SK-N-SH (cell line): ENCODE measurements around the gene IL3. TPM values are rescaled to one million over a fixed set of nuclear protein-coding genes. Genes with fewer than 3 reads are reported as not detected.
A peak's percentile ranks its signal among the peaks of the same experiment; 100 is the strongest.

ENCODE experiments used
- CTCF ChIA-PET: fragments of 300-600, 350-600 bp; formaldehyde crosslinking; extraction: SDS; loops from one replicate; lab custom pipeline; 2021; lab: Yijun Ruan, JAX
- POLR2A ChIA-PET: fragments of 350-600 bp; sonication (Branson Sonifier 250); formaldehyde crosslinking; extraction: SDS; loops from one replicate; lab custom pipeline; 2020; ENCODE audit warnings: antibody characterized with exemption, inconsistent platforms; lab: Yijun Ruan, JAX
- DNase-seq: peaks from one replicate; pipeline ENCODE4 v3.0.0; 2012
- H2AFZ ChIP-seq: fragments of 200-600 bp; sonication (generic); 2 replicates; pipeline ENCODE4 v1.8.1; 2016; ENCODE audit warnings: antibody characterized with exemption, mild to moderate bottlenecking, low read depth
- H3F3A ChIP-seq: fragments of 200-600 bp; sonication (generic); replicated peaks from 2 replicates; pipeline ENCODE3; 2016; ENCODE audit warnings: antibody characterized with exemption, mild to moderate bottlenecking; ENCODE audit not compliant: insufficient read depth
- H3K27ac ChIP-seq, 2 experiments: fragments of 200-500 bp in 1 of 2; fragments of 200-600 bp in 1 of 2; sonication (Bioruptor generic) in 1 of 2; sonication (generic), shearing (Covaris generic) in 1 of 2; 2 replicates each; pipeline versions ENCODE4 v1.5.1 to v1.6.1; 2014 to 2016; ENCODE audit warnings: low read depth in 2 of 2, inconsistent platforms in 1 of 2, low read length in 1 of 2, mild to moderate bottlenecking in 1 of 2, mixed read lengths in 1 of 2
- H3K27me3 ChIP-seq: fragments of 200-600 bp; sonication (generic), shearing (Covaris generic); 2 replicates; pipeline ENCODE4 v1.6.1; 2016; ENCODE audit warnings: mixed run types; ENCODE audit not compliant: insufficient read depth
- H3K36me3 ChIP-seq, 2 experiments: fragments of 200-500 bp in 1 of 2; fragments of 200-600 bp in 1 of 2; sonication (Bioruptor generic) in 1 of 2; sonication (generic) in 1 of 2; replicated peaks in 1 of 2; 2 replicates each; pipeline versions ENCODE3 to v1.5.1; 2014 to 2016; ENCODE audit warnings: low read length in 1 of 2, mild to moderate bottlenecking in 1 of 2; ENCODE audit not compliant: insufficient read depth in 2 of 2, control insufficient read depth in 1 of 2
- H3K4me1 ChIP-seq, 2 experiments: fragments of 200-500 bp in 1 of 2; fragments of 200-600 bp in 1 of 2; sonication (Bioruptor generic) in 1 of 2; sonication (generic), shearing (Covaris generic) in 1 of 2; 2 replicates each; pipeline versions ENCODE4 v1.5.1 to v1.6.1; 2014 to 2016; ENCODE audit warnings: low read depth in 1 of 2, low read length in 1 of 2, mixed run types in 1 of 2; ENCODE audit not compliant: insufficient read depth in 2 of 2, control insufficient read depth in 1 of 2
- H3K4me2 ChIP-seq: fragments of 200-600 bp; sonication (generic), shearing (Covaris generic); 2 replicates; pipeline ENCODE4 v1.6.1; 2017; ENCODE audit warnings: mixed run types
- H3K4me3 ChIP-seq, 2 experiments: fragments of 200-500 bp in 1 of 2; fragments of 200-600 bp in 1 of 2; sonication (Bioruptor generic) in 1 of 2; sonication (generic), shearing (Covaris generic) in 1 of 2; 2 replicates each; pipeline versions ENCODE4 v1.5.1 to v1.8.1; 2014 to 2016; ENCODE audit warnings: low read depth in 2 of 2, inconsistent platforms in 1 of 2, low read length in 1 of 2, mild to moderate bottlenecking in 1 of 2, mixed read lengths in 1 of 2, moderate library complexity in 1 of 2
- H3K79me2 ChIP-seq: fragments of 200-600 bp; sonication (generic); 2 replicates; pipeline ENCODE4 v1.8.1; 2017; ENCODE audit warnings: mild to moderate bottlenecking; ENCODE audit not compliant: insufficient read depth
- H3K9ac ChIP-seq: fragments of 200-600 bp; sonication (generic); 2 replicates; pipeline ENCODE4 v1.6.1; 2017; ENCODE audit warnings: mixed run types
- H3K9me2 ChIP-seq: fragments of 200-600 bp; sonication (generic); 2 replicates; pipeline ENCODE4 v1.6.1; 2017; ENCODE audit warnings: mixed run types
- H3K9me3 ChIP-seq: fragments of 200-600 bp; sonication (generic); 2 replicates; pipeline ENCODE4 v1.6.1; 2017; ENCODE audit warnings: mixed run types, mild to moderate bottlenecking, moderate library complexity
- H4K20me1 ChIP-seq: fragments of 200-600 bp; sonication (generic); 2 replicates; pipeline ENCODE4 v1.6.1; 2017; ENCODE audit warnings: mild to moderate bottlenecking, mixed run types; ENCODE audit not compliant: insufficient read depth
- ELF1 ChIP-seq: IDR thresholded peaks from 2 replicates; pipeline ENCODE4 v1.4.0; 2012
- EZH2phosphoT487 ChIP-seq: fragments of 200-600 bp; sonication (generic); IDR thresholded peaks from 2 replicates; pipeline ENCODE4 v1.6.1; 2017; ENCODE audit warnings: low read depth, mixed run types, mild to moderate bottlenecking, antibody characterized with exemption, moderate library complexity, borderline replicate concordance
- FOXM1 ChIP-seq: IDR thresholded peaks from 2 replicates; pipeline ENCODE4 v1.4.0; 2012; ENCODE audit warnings: low read depth, mild to moderate bottlenecking
- GABPA ChIP-seq: IDR thresholded peaks from 2 replicates; pipeline ENCODE4 v1.4.0; 2012; ENCODE audit warnings: low read depth, mild to moderate bottlenecking
- IRF3 ChIP-seq: fragments of 150-350 bp; IDR thresholded peaks from 2 replicates; pipeline ENCODE4 v1.6.1; 2016; ENCODE audit warnings: mild to moderate bottlenecking, low read depth, low read length
- JUND ChIP-seq: IDR thresholded peaks from 2 replicates; pipeline ENCODE4 v1.4.0; 2012
- MAX ChIP-seq: IDR thresholded peaks from 2 replicates; pipeline ENCODE4 v1.4.0; 2012; ENCODE audit warnings: low read depth
- MXI1 ChIP-seq: IDR thresholded peaks from 2 replicates; pipeline ENCODE4 v1.6.1; 2012; ENCODE audit warnings: mild to moderate bottlenecking, low read depth, low read length, improper control_type of control experiment
- NFIC ChIP-seq: IDR thresholded peaks from 2 replicates; pipeline ENCODE4 v1.4.0; 2012; ENCODE audit warnings: borderline replicate concordance
- PBX3 ChIP-seq: IDR thresholded peaks from 2 replicates; pipeline ENCODE4; 2012
- RCOR1 ChIP-seq: fragments of 150-350 bp; IDR thresholded peaks from 2 replicates; pipeline ENCODE4 v1.6.1; 2017; ENCODE audit warnings: antibody characterized with exemption, low read length
- RXRA ChIP-seq: IDR thresholded peaks from 2 replicates; pipeline ENCODE4 v1.4.0; 2012; ENCODE audit warnings: low read depth, mild to moderate bottlenecking, borderline replicate concordance
- SIN3A ChIP-seq: IDR thresholded peaks from 2 replicates; pipeline ENCODE4 v1.6.1; 2012; ENCODE audit warnings: low read depth, mild to moderate bottlenecking, low read length, moderate library complexity, borderline replicate concordance
- TCF12 ChIP-seq: IDR thresholded peaks from 2 replicates; pipeline ENCODE4 v1.4.0; 2012
- TEAD4 ChIP-seq: IDR thresholded peaks from 2 replicates; pipeline ENCODE4 v1.4.0; 2012; ENCODE audit warnings: mild to moderate bottlenecking, borderline replicate concordance; ENCODE audit not compliant: insufficient read depth
- WGBS: methylation state at CpG from one replicate; pipeline ENCODE4 v1.1.6; 2017; ENCODE audit warnings: low lambda C conversion rate; 5-methylcytosine and 5-hydroxymethylcytosine counted together
- polyA plus RNA-seq, 3 experiments: library from polyadenylated mRNA; depleted of rRNA; stranded (reverse); fragments of >200 nt; gene quantifications; 2 replicates each; pipeline ENCODE4 v1.2.3, GENCODE V29; 2012

The IL3 gene
- polyA plus RNA-seq, 1 of the 3 experiments (the other 2 are of a cell fraction) = not detected

- no peaks in the 10 kb centered on the region for H3K79me2 ChIP-seq
- H3K4me1 ChIP-seq = peaks cover 0 to 5% of the 10 kb centered on the region in 2 experiments; a peak in 1 of 4 replicates
- POLR2A ChIA-PET = no interaction called here
- H3K36me3 ChIP-seq = no peaks in the 10 kb centered on the region
- no peaks in the 10 kb centered on the region for H3K9me2 ChIP-seq
- H4K20me1 ChIP-seq = no peaks in the 10 kb centered on the region
- TF ChIP-seq NFIC = 0 out of 2 replicates have a peak, but pooled peaks have one; percentile 14
- peak; percentile 53 for TF ChIP-seq TCF12
- TF ChIP-seq PBX3 = peak; percentile 47; the same call in 1 of the 2 replicates
- TF ChIP-seq SIN3A = no peak
- TF ChIP-seq, all 33 proteins: peak for 3
- Histone ChIP-seq H3K9me3 (no peaks in the 10 kb centered on the region), H3F3A (no peaks in the 10 kb centered on the region), H3K9ac (no peak within 1 kb of the TSS), H3K4me2 (no peak within 1 kb of the TSS), H3K4me3 (no peak within 1 kb of the TSS), H3K27ac (no peak within 1 kb of the TSS), H3K27me3 (no peaks in the 10 kb centered on the region), H2AFZ (no peak within 1 kb of the TSS)
- CTCF ChIA-PET = interaction anchor here (1.0 to 1.8 kb wide), 3 partner anchors 8 to 10 kb away, joined by 3 to 9 read pairs (median 4); no protein-coding TSS in a partner anchor
- WGBS = 74% methylated on average over 9 of the region's 12 CpGs
- DNase-seq = no peak
Observed at GRCh38 chr5:132073231-132074013, 13.0 kb downstream of the IL3 start, which contains the start of gene CSF2. CSF2 (plus strand) TSS chr5:132073789; CDS start chr5:132073824, 35 bp downstream.

DNA sequence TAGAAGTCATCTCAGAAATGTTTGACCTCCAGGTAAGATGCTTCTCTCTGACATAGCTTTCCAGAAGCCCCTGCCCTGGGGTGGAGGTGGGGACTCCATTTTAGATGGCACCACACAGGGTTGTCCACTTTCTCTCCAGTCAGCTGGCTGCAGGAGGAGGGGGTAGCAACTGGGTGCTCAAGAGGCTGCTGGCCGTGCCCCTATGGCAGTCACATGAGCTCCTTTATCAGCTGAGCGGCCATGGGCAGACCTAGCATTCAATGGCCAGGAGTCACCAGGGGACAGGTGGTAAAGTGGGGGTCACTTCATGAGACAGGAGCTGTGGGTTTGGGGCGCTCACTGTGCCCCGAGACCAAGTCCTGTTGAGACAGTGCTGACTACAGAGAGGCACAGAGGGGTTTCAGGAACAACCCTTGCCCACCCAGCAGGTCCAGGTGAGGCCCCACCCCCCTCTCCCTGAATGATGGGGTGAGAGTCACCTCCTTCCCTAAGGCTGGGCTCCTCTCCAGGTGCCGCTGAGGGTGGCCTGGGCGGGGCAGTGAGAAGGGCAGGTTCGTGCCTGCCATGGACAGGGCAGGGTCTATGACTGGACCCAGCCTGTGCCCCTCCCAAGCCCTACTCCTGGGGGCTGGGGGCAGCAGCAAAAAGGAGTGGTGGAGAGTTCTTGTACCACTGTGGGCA is 13.8 kb downstream of the IL3 start:
- Histone ChIP-seq H3K27me3 (no peaks in the 10 kb centered on the region), H3K4me2 (no peak overlapping the region), H3K27ac (no peak overlapping the region), H3F3A (no peaks in the 10 kb centered on the region), H3K9me3 (no peaks in the 10 kb centered on the region), H2AFZ (no peak overlapping the region), H3K9ac (no peak overlapping the region), H3K4me1 (peaks cover 0 to 5% of the 10 kb centered on the region in 2 experiments; a peak in 1 of 4 replicates), H3K9me2 (no peaks in the 10 kb centered on the region), H3K79me2 (no peaks in the 10 kb centered on the region), H3K4me3 (no peak overlapping the region)
- no peak for DNase-seq
- CTCF ChIA-PET = interaction anchor here (0.6 to 1.1 kb wide), 5 partner anchors 9 to 253 kb away, joined by 3 to 4 read pairs (median 3); no protein-coding TSS in a partner anchor
- WGBS = 97% methylated on average over 5 of the region's 7 CpGs
- POLR2A ChIA-PET = no interaction called here
- no peak for TF ChIP-seq EZH2phosphoT487
- TF ChIP-seq ELF1 = no peak
- no peak for TF ChIP-seq JUND
- TF ChIP-seq MAX = no peak
- no peak for TF ChIP-seq TCF12
- TF ChIP-seq RCOR1 = no peak
- TF ChIP-seq GABPA = no peak
- no peak for TF ChIP-seq IRF3
- TF ChIP-seq MXI1 = no peak
- TF ChIP-seq RXRA = no peak
- TF ChIP-seq TEAD4 = no peak
- TF ChIP-seq FOXM1 = no peak
- TF ChIP-seq, all 33 proteins: peak for 0
- H4K20me1 ChIP-seq = no peaks in the 10 kb centered on the region
- no peaks in the 10 kb centered on the region for H3K36me3 ChIP-seq
